ENCODE results near the gene L3MBTL4.

Gene L3MBTL4

DNA sequence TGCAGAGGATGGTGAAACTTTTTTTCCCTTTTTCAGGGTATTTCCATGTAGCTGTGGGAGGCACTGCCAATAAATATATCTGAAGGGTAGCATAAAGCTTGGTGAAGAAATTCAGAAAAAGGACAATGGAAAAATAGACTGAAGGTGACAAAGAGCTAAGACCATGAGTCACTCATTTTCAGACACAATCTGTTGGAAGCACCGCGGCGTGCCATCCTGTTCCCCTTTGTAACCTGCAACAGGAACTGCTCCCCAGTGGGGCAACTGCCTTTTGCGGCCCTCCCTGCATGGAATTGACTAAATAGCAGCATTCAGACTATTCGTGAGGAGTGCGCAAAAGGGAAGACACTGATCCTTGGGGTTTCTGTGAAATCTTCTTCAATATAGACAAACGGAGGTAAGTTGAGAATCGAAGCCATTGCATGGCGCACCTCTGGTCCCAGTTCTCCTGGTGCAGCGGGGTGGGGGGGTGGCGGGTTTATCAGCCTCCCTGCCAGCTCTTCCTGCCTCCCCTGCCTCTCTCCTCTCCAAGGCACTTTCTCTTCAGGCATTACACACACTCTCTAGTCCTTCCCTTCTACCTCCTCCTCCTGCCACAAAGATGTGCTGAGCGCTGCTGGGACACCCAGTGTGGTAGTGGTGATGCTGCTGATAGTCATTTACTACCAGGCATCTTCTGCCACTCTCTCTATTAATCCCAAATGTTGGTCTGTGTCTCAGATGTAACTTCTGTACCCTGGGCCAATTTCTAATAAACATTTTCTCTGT is 393.2 kb downstream of the L3MBTL4 start:
- DNase-seq, result no peak

GRCh38 chr18:6018671-6019070 is 396.0 kb downstream of the L3MBTL4 start:
- DNase-seq, result no peak

DNA sequence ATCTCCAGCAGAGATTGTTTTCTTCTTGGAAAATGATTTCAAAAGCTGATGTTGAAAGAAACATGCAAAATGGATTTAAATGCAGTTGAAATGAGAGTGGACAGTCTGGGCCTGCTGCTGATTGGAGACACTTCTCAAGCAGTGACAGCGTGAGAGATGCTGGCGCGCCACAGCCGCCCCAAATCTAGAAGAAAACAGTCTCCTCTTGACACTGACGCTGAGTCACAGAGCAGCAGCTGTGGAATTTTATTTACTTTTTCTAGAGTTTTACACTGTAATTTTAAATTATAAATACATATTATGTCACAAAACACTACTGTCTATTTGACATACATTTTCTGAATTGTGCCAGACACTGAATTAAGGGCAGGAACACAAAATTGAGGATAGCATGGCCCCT is 397.5 kb downstream of the L3MBTL4 start:
- no peak for DNase-seq

DNA sequence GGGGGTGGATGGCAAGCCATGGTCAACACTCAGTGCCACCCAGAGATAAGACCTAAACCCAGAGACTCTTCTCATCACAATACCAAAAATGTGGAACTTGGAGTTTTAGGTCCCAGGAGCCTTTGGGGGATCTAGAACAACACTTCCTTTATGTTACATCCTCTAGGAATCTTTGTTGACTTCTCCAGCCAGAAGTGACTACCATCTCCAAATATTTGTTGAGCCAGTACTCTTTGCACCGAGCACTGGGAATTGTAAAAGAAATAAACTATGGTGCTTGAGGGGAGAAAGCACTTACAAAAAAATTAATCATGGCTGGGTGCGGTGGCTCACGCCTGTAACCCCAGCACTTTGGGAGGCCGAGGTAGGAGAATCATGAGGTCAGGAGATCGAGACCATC is 399.3 kb downstream of the L3MBTL4 start:
- no peak for DNase-seq

DNA sequence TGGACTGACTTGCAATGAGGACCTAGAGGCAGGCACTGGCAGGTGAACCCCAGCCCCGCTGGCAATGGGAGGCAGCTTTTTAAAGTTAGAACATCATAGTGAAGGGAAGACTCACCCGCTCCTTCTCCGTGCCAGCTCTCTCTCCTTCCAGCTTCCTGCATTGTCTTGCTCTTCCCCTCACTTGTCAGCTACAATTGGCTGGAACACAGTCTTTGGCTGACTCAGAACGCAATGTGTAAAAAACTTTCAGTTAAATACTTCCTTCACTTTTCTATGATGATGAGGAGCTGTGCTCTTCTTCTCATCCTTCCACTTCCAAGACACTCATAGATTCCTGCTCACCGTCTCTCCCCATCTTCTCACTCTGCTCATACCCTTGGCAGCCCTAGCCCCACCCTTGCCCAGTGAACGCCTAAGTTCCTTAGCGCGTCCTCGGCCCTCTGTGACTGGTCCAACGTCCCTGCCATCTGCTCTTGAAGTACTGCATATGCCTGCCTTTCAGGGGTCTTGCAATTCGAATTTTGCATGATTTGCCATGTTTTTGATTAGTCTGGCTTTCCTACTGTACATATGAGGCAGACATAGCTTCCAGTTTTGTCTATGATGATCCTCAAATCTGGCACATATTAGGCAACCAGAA is 401.4 kb downstream of the L3MBTL4 start:
- no peak for DNase-seq

GRCh38 chr18:6010921-6011320 is 403.8 kb downstream of the L3MBTL4 start:
- no peak for DNase-seq

- no peak for DNase-seq
Observed at GRCh38 chr18:6010284-6010683, 404.4 kb downstream of the L3MBTL4 start.

GRCh38 chr18:6009756-6010155 is 405.0 kb downstream of the L3MBTL4 start:
- no peak for DNase-seq

DNA sequence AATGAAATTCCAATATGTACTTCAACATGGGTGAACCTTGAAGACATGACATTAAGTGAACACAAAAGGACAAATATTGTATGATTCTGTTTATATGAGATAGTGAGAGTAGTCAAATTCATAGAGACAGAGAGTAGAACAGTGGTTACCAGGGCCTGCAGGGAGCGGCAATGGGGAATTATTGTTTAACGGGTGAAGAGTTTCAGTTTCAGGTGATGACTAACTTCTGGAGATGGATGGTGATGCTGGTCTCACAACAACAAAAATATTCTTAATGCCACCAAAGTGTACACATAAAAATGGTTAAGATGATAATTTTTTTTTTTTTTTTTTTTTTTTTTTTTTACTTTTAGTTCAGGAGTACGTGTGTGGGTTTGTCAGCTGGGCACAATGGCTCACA is 410.0 kb downstream of the L3MBTL4 start:
- DNase-seq, result no peak

DNA sequence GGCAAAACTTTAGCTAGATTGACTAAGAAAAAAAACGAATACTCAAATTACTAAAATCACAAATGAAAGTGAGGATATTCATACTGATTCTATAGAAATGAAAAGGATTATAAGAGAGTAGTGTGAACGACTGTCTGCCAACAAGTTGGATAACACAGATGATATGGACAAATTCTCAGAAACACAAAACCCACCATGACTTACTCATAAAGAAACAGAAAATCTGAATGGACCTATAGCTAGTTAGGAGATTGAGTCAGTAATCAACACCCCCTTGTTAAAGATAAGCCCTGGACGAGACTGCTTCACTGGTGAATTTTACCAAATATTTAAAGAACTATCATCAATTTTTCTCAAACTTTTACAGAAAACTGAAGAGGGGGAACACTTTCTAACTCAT is 410.6 kb downstream of the L3MBTL4 start:
- no peak for DNase-seq

GRCh38 chr18:6001867-6002266 is 412.8 kb downstream of the L3MBTL4 start:
- no peak for DNase-seq

DNA sequence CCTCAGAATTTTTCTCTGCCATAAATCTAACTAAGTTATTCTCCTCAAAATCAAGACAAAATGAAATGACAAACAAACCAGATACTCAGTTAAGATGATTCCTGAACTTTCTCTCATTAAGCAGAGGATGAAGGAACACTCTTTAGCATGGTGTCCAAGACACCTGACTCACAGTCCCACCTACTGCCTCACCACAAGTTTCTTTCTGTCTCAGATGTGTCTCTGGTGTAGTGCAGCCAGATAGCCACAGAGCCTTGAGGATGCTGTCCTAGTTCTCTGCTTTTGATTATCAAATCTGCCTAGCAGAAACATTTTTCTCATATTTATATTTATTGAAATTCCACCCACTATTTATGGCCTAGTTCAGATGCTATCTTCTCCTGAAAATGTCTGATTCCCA is 415.8 kb downstream of the L3MBTL4 start:
- no peak for DNase-seq

DNA sequence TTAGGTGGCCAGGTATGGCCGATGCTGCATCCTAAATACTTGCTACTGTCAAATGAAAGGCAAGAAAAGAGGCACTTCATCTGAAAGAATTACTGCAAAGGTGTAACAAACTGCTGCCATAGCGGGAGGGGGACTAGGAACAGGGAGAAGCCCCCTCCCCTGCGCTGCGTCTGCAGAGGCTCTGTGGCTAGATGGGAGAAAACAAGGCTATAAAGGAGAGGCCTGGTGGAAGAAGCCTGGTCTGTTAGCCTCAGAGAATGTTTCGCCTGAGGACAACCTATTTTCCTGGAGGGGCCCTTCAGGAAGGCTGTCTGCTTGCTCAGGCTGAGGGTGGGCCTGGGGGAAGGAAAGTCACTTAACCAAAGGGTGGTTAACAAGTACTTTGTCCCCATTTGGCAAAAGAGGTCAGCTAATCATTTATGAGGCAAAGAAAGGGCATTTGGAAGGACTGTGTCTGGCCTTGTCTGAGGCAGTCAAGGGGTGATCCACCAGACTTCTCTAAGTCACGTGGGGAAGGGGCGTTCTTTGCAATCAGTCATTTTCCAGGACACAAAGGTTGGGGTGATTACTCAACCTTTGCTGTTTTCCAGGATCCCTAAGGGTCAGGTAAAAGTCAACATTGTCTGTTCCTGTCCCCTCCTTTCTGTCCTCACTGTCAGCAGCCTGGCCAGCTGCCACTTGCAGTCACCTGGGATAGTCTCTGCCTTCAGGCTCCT is 416.4 kb downstream of the L3MBTL4 start:
- no peak for DNase-seq

DNA sequence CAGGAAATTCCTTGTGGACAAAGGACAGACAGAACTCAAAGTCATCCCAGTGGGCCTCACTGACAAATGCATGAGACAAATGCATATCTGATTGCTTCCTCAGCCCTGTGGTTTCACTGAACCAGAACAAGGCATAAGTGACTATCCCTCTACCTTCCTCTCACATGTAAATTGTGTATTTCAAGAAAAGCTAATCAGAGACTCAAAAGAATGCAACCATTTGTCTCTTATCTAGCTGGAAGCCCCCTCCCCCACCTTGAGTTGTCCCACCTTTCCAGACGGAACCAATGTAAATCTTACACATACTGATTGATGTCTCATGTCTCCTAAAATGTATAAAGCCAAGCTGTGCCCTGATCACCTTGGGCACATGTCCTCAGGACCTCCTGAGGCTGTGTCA is 417.4 kb downstream of the L3MBTL4 start:
- no peak for DNase-seq

GRCh38 chr18:5995626-5996025 is 419.1 kb downstream of the L3MBTL4 start:
- no peak for DNase-seq

- no peak for DNase-seq
Observed at GRCh38 chr18:5993938-5994337, 420.8 kb downstream of the L3MBTL4 start.

DNA sequence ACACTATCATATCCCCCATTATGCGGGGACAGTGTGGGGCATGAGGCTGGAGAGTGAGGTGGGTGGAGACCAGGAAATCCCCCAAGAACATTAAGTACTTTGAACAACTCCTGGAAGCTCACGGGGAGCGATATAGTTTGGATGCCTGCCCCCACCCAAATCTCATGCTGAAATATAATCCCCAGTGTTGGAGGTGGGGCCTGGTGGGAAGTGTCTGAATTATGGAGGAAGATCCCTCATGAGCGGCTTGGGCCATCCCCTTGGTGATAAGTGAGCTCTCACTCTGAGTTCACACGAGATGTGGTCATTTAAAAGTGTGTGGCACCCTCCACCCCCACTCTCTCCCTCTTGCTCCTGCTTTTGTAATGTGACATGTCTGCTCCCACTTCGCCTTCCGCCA is 422.3 kb downstream of the L3MBTL4 start:
- DNase-seq, result no peak

DNA sequence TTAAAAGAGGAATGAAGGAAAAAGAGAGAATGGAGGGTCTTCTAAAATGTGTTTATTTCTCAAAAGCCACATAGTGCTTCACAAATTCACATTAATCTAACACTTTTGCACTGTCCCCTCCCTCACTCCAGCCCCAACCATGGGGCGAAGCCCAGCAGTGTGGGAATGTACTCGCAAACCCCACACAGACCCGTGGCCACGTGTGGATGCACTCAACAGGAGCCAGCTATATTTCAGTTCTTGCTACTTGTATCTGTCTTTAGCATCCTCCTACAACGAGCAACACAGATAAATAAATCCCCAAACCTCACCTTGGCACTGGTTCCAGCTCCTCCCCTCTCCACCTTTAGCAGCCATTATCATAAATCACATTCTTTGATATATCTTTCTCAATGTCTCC is 427.5 kb downstream of the L3MBTL4 start:
- no peak for DNase-seq

DNA sequence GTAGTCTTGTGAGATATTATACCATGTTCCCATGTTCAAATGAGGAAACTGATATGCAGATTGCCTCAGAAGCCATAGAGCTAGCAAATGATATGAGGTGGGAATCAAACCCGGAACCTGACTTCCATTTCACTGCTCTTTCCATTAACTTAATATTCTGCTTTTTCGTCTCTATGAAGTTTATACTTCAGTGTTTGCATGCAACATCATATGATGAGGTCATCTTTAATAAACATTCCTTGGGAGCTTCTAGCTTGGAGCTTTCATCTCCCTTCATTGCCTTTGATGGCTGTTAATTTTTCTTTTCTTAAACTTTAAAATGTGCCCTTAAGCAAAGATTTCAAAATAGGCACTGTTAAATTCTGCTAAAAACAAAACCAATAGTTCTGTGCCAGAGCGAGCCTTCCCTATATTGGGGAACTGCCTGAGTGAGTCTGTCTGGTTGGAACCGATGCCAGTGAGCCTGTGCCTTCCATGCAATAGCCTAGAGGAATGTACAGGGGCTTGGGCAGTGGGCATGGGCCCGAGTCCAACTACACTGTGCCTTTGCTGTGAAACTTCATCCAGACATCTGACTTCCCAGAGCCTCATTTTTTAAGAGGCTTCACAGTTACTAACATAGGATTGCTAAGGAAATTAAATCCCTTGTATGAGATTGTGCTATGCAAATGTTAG is 428.3 kb downstream of the L3MBTL4 start:
- DNase-seq, result no peak

DNA sequence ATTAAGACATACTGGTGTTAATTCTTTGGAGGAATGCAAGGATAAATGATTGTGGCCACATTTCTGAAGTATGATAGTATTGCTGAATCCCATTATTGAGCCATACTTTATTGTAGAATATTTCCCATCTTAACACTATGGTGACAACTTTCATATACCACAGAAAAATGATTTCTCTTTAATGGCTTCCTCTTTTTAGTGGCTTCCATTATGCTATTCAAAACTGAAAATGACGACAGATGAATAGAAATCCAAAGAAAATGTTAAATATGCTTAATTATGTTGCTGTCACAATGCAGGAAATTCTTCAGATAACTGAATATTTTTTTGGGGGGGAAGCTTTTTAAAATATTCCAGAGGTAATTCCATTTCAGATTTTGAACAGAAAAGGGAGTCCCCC is 430.5 kb downstream of the L3MBTL4 start:
- no peak for DNase-seq

- DNase-seq, result no peak
Observed at GRCh38 chr18:5983488-5983887, 431.2 kb downstream of the L3MBTL4 start.

GRCh38 chr18:5982332-5982731 is 432.4 kb downstream of the L3MBTL4 start:
- no peak for DNase-seq

- no peak for DNase-seq
Observed at GRCh38 chr18:5980721-5981120, 434.0 kb downstream of the L3MBTL4 start.
